MCF 10A (cell line): Measurements from ENCODE around the gene WDR5. TPM values are rescaled to one million over a fixed set of nuclear protein-coding genes. Genes with fewer than 3 reads are reported as not detected.

Experiments used
- BruUV-seq: library from RNA; stranded (reverse); fragments of 400-500 nt; replicated peaks from 2 replicates; lab custom pipeline; 2021; lab: Mats Ljungman, UMichigan
- CTCF ChIA-PET: fragments of 300-600 bp; sonication (Branson Sonifier 250); formaldehyde crosslinking; extraction: SDS; loops from one replicate; lab custom pipeline; 2021; ENCODE audit warnings: antibody characterized with exemption, inconsistent platforms; lab: Yijun Ruan, JAX
- POLR2A ChIA-PET: fragments of 300-600, 350-650 bp; sonication (Branson Sonifier 250); formaldehyde crosslinking; extraction: SDS; loops from one replicate; lab custom pipeline; 2020; ENCODE audit warnings: antibody characterized with exemption, inconsistent platforms; lab: Yijun Ruan, JAX
- DNase-seq: peaks from one replicate; pipeline ENCODE4 v3.0.0-alpha.2; 2018; ENCODE audit not compliant: unreplicated experiment
- H3K27ac Mint-ChIP-seq: one replicate; pipeline ENCODE4 v1.8.0; 2022; ENCODE audit warnings: mild to moderate bottlenecking, low read depth, mixed read lengths; ENCODE audit not compliant: unreplicated experiment
- H3K27me3 Mint-ChIP-seq: one replicate; pipeline ENCODE4 v1.8.0; 2022; ENCODE audit warnings: mixed read lengths; ENCODE audit not compliant: insufficient read depth, unreplicated experiment
- H3K36me3 Mint-ChIP-seq: one replicate; pipeline ENCODE4 v1.8.0; 2022; ENCODE audit warnings: mild to moderate bottlenecking, moderate library complexity, mixed read lengths; ENCODE audit not compliant: insufficient read depth, unreplicated experiment
- H3K4me1 Mint-ChIP-seq: one replicate; pipeline ENCODE4 v1.8.0; 2022; ENCODE audit warnings: mixed read lengths; ENCODE audit not compliant: insufficient read depth, unreplicated experiment
- H3K4me3 Mint-ChIP-seq: one replicate; pipeline ENCODE4 v1.8.0; 2022; ENCODE audit warnings: mild to moderate bottlenecking, moderate library complexity, mixed read lengths; ENCODE audit not compliant: unreplicated experiment
- H3K9me3 Mint-ChIP-seq: one replicate; pipeline ENCODE4 v1.8.0; 2022; ENCODE audit warnings: mixed read lengths; ENCODE audit not compliant: unreplicated experiment
- intact Hi-C: fragments of 100-400 bp; cut with micrococcal nuclease; formaldehyde crosslinking; loops from 2 replicates; pipeline ENCODE4 v1.14.1; 2022
- total RNA-seq: library from RNA; stranded (reverse); gene quantifications from 2 replicates; pipeline ENCODE4 v1.2.3, GENCODE V29; 2022
- TF ChIP-seq, protein P1 (sequence below): fragments of 200-600 bp; IDR thresholded peaks from one replicate; pipeline ENCODE4 v1.8.0; 2022; ENCODE audit warnings: antibody characterized with exemption, mild to moderate bottlenecking; ENCODE audit not compliant: unreplicated experiment

The WDR5 gene
- total RNA-seq, 1 experiment from 2014 or later, result 43.8 TPM

GRCh38 chr9:134157378-134157885, 21.6 kb downstream of the WDR5 start:
- TF ChIP-seq, protein P1, sequence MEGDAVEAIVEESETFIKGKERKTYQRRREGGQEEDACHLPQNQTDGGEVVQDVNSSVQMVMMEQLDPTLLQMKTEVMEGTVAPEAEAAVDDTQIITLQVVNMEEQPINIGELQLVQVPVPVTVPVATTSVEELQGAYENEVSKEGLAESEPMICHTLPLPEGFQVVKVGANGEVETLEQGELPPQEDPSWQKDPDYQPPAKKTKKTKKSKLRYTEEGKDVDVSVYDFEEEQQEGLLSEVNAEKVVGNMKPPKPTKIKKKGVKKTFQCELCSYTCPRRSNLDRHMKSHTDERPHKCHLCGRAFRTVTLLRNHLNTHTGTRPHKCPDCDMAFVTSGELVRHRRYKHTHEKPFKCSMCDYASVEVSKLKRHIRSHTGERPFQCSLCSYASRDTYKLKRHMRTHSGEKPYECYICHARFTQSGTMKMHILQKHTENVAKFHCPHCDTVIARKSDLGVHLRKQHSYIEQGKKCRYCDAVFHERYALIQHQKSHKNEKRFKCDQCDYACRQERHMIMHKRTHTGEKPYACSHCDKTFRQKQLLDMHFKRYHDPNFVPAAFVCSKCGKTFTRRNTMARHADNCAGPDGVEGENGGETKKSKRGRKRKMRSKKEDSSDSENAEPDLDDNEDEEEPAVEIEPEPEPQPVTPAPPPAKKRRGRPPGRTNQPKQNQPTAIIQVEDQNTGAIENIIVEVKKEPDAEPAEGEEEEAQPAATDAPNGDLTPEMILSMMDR, result no peak
- intact Hi-C loops, result no loop called here
- BruUV-seq, result no TSS peak
- Mint-ChIP-seq H3K4me3 (no peak overlapping the region), H3K36me3 (peaks cover 51% of the 10 kb centered on the region), H3K27ac (no peak overlapping the region), H3K27me3 (no peaks in the 10 kb centered on the region), H3K4me1 (no peaks in the 10 kb centered on the region), H3K9me3 (no peaks in the 10 kb centered on the region)
- ChIA-PET CTCF (interaction anchor here (0.6 to 1.1 kb wide), 2 partner anchors 9 to 402 kb away, joined by 3 read pairs; no protein-coding TSS in a partner anchor), POLR2A (no interaction called here)
- DNase-seq, result no peak

DNA sequence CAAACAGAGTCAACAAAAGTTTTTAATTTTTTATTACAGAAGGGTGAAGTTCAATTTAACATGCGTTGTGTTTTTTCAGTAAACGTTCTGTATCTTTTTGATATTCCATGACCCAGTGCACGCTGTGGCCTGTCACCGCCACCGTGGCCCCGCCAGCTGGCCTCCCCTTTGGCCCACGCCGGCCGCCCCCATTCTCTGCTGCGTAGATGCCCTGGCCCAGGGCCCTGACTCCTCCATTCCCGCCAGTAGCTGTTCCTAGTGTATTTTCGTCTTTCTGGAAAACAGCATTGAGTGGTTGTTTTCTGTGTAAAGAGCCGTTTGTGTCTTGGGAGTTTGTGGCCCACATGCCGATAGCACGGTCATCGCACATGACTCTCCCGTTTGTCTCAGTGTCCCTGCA, 22.4 kb downstream of the WDR5 start:
- no peaks in the 10 kb centered on the region for H3K9me3 Mint-ChIP-seq
- peaks cover 43% of the 10 kb centered on the region for H3K36me3 Mint-ChIP-seq
- no peak for DNase-seq
- BruUV-seq, result TSS peak; percentile 62
- TF ChIP-seq, protein P1, result no peak
- intact Hi-C loops, result no loop called here
- ChIA-PET CTCF (interaction anchor here (0.6 kb wide), 1 partner anchor 773 kb away, joined by 3 read pairs; no protein-coding TSS in a partner anchor), POLR2A (interaction anchor here (0.7 kb wide), 1 partner anchor 108 kb away, joined by 3 read pairs; no protein-coding TSS in a partner anchor)
- no peaks in the 10 kb centered on the region for H3K4me1 Mint-ChIP-seq
- no peaks in the 10 kb centered on the region for H3K27me3 Mint-ChIP-seq
- no peak overlapping the region for H3K4me3 Mint-ChIP-seq
- H3K27ac Mint-ChIP-seq, result no peak overlapping the region

- Mint-ChIP-seq H3K36me3 (peaks cover 37% of the 10 kb centered on the region), H3K9me3 (no peaks in the 10 kb centered on the region), H3K4me1 (no peaks in the 10 kb centered on the region), H3K27ac (no peak overlapping the region), H3K27me3 (no peaks in the 10 kb centered on the region), H3K4me3 (no peak overlapping the region)
- CTCF ChIA-PET, result no interaction called here
- TF ChIP-seq, protein P1, result no peak
- intact Hi-C loops, result no loop called here
- no peak for DNase-seq
- POLR2A ChIA-PET, result no interaction called here
- BruUV-seq, result no TSS peak
These were observed 23.0 kb downstream of the WDR5 start for GRCh38 chr9:134158753-134159392.

DNA sequence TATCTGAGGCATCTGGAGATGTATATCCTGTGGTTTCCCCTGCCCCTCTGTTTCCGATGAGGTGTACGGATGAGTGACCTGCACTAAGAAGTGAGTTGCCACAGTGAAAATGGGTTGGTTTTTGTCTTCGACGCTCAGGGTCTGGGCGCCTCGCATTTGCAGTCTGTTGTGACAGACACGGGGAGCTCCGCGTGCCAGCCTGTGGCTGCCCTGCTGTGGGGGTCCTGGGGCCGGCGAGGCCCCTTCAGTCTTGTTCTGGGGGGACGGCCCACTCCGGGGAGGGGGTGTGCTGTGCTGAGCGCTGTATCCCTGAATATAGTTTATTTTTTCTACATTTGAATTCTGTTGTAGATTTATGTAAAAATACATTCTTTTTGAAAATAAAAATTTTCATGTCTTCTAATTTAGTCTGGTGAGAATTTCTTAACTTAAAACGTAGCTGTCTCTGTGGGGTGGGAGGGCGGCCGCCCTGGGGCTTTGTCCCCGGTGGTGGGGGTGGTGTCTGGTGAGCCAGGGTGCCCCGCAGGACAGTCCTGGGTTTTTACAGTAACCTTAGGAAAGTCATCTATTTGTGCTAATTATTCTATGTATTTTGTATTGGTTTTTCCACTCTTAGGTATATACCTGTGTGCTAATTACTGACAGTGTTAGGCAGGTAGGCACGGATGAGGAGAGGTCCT, 23.8 kb downstream of the WDR5 start:
- no TSS peak for BruUV-seq
- no peak overlapping the region for H3K4me3 Mint-ChIP-seq
- POLR2A ChIA-PET, result no interaction called here
- TF ChIP-seq, protein P1, result no peak
- H3K27ac Mint-ChIP-seq, result no peak overlapping the region
- H3K36me3 Mint-ChIP-seq, result peaks cover 33% of the 10 kb centered on the region
- H3K4me1 Mint-ChIP-seq, result no peaks in the 10 kb centered on the region
- CTCF ChIA-PET, result no interaction called here
- H3K9me3 Mint-ChIP-seq, result no peaks in the 10 kb centered on the region
- no peaks in the 10 kb centered on the region for H3K27me3 Mint-ChIP-seq
- intact Hi-C loops, result no loop called here
- no peak for DNase-seq
